GM12891 (cell line): ENCODE results near the gene BPIFA2.

Experiments
- POLR2A ChIP-seq: IDR thresholded peaks from 2 replicates; pipeline ENCODE4 v1.6.1; 2011; ENCODE audit warnings: low read depth, low read length, control low read depth
- TAF1 ChIP-seq: IDR thresholded peaks from 2 replicates; pipeline ENCODE4 v1.6.1; 2011; ENCODE audit warnings: low read depth, low read length, control low read depth

GRCh38 chr20:33209789-33210188 lies 41.8 kb downstream of the BPIFA2 start:
- TF ChIP-seq TAF1 = no peak
- TF ChIP-seq POLR2A = no peak
